Keratinocyte (primary cell): ENCODE measurements around the gene PPP1R18. TPM values are rescaled to one million over a fixed set of nuclear protein-coding genes. Genes with fewer than 3 reads are reported as not detected.

Experiments used
- DNase-seq: peaks from one replicate; pipeline ENCODE4 v3.0.0-alpha.2; 2011; ENCODE audit warnings: low read depth, missing footprints, low spot score
- FAIRE-seq: peaks from 2 replicates; lab custom pipeline; 2011; peaks lifted over from hg19 to GRCh38; lab: Jason Lieb, UNC
- H2AFZ ChIP-seq: 2 replicates; pipeline ENCODE4 v1.6.0; 2012; ENCODE audit warnings: low read length, control low read depth, inconsistent platforms; ENCODE audit not compliant: control insufficient read depth
- H3K27ac ChIP-seq: 2 replicates; pipeline ENCODE4 v1.5.1; 2011; ENCODE audit warnings: low read length; ENCODE audit not compliant: control insufficient read depth, insufficient read depth
- H3K27me3 ChIP-seq: 3 replicates; pipeline ENCODE4 v1.6.0; 2011; ENCODE audit warnings: low read length; ENCODE audit not compliant: control insufficient read depth, insufficient read depth; ENCODE audit errors: extremely low read depth
- H3K36me3 ChIP-seq, 2 experiments: 2 replicates in 1 of 2; 3 replicates in 1 of 2; pipeline ENCODE4 v1.5.1; 2011; ENCODE audit warnings: low read length in 2 of 2, mild to moderate bottlenecking in 1 of 2; ENCODE audit not compliant: control insufficient read depth in 2 of 2, insufficient read depth in 2 of 2; ENCODE audit errors: extremely low read depth in 1 of 2
- H3K4me1 ChIP-seq: 3 replicates; pipeline ENCODE4 v1.5.1; 2011; ENCODE audit warnings: low read length; ENCODE audit not compliant: control insufficient read depth, insufficient read depth; ENCODE audit errors: extremely low read depth
- H3K4me2 ChIP-seq: 3 replicates; pipeline ENCODE4 v1.6.0; 2011; ENCODE audit warnings: low read depth, low read length; ENCODE audit not compliant: control insufficient read depth, insufficient read depth; ENCODE audit errors: extremely low read depth
- H3K4me3 ChIP-seq, 3 experiments: fragments of 200-600 bp in 1 of 3; sonication (generic) in 1 of 3; 2 replicates in 2 of 3; 3 replicates in 1 of 3; pipeline ENCODE4 v1.5.1; 2011 to 2016; ENCODE audit warnings: low read length in 3 of 3, mild to moderate bottlenecking in 3 of 3, control low read depth in 2 of 3, inconsistent platforms in 1 of 3, low read depth in 1 of 3, mixed read lengths in 1 of 3, mixed run types in 1 of 3, moderate library complexity in 1 of 3; ENCODE audit not compliant: control insufficient read depth in 2 of 3, insufficient read depth in 2 of 3; ENCODE audit errors: extremely low read depth in 1 of 3
- H3K79me2 ChIP-seq: 2 replicates; pipeline ENCODE4 v1.6.0; 2012; ENCODE audit warnings: low read length; ENCODE audit not compliant: control insufficient read depth, insufficient read depth
- H3K9ac ChIP-seq: 3 replicates; pipeline ENCODE4 v1.6.0; 2011; ENCODE audit warnings: low read length; ENCODE audit not compliant: control insufficient read depth, insufficient read depth; ENCODE audit errors: extremely low read depth
- H3K9me1 ChIP-seq: 3 replicates; pipeline ENCODE4 v1.6.0; 2011; ENCODE audit warnings: low read length; ENCODE audit not compliant: control insufficient read depth, insufficient read depth; ENCODE audit errors: extremely low read depth
- H3K9me3 ChIP-seq: 2 replicates; pipeline ENCODE4 v1.5.1; 2012; ENCODE audit warnings: low read depth, low read length; ENCODE audit not compliant: control insufficient read depth
- H4K20me1 ChIP-seq: 3 replicates; pipeline ENCODE4 v1.6.0; 2011; ENCODE audit warnings: low read length; ENCODE audit not compliant: control insufficient read depth, insufficient read depth; ENCODE audit errors: extremely low read depth
- EZH2 ChIP-seq: IDR thresholded peaks from one replicate; pipeline ENCODE4 v1.6.1; 2012; ENCODE audit warnings: inconsistent platforms, mild to moderate bottlenecking, low read length, moderate library complexity
- dilution Hi-C: fragments of 300-500 bp; cut with MboI; formaldehyde crosslinking; loops from one replicate; pipeline ENCODE4 v1.7.0; 2020; ENCODE audit warnings: low sequenced_read_pairs; ENCODE audit not compliant: extremely low pct_ligation_motif_present
- polyA plus RNA-seq, 5 experiments: library from polyadenylated mRNA; depleted of rRNA in 3 of 5; stranded (reverse) in 3 of 5; stranded (forward) in 1 of 5; unstranded in 1 of 5; fragments of >200 nt; gene quantifications; 1 replicate in 1 of 5; 2 replicates in 3 of 5; 3 replicates in 1 of 5; pipeline versions ENCODE4 v1.2.1 to v1.2.3, GENCODE V29; 2011 to 2012; ENCODE audit warnings: missing spikeins in 2 of 5, low read depth in 1 of 5, low replicate concordance in 1 of 5
- TF ChIP-seq, protein P1 (sequence below), 3 experiments: IDR thresholded peaks in 1 of 3; conservative IDR thresholded peaks in 1 of 3; optimal IDR thresholded peaks in 1 of 3; 2 replicates in 2 of 3; 3 replicates in 1 of 3; pipeline versions ENCODE3 to v1.5.1; 2011; ENCODE audit warnings: low read length in 3 of 3, mild to moderate bottlenecking in 3 of 3, moderate library complexity in 2 of 3, control low read depth in 1 of 3, inconsistent platforms in 1 of 3; ENCODE audit not compliant: insufficient read depth in 2 of 3; ENCODE audit errors: extremely low read depth in 1 of 3

Gene PPP1R18
- polyA plus RNA-seq, 1 donor (not counting 4 experiments of a cell fraction or from before 2014, with no cell fraction given), result 88.9 TPM

GRCh38 chr6:30727920-30728553 lies 41.6 kb upstream of the PPP1R18 start:
- Histone ChIP-seq H3K4me1 (peaks cover 18% of the 10 kb centered on the region), H3K9ac (no peak overlapping the region), H3K27me3 (no peaks in the 10 kb centered on the region), H3K79me2 (peaks cover 20% of the 10 kb centered on the region), H3K4me3 (no peak overlapping the region), H3K4me2 (no peak overlapping the region), H4K20me1 (peaks cover 19% of the 10 kb centered on the region), H3K9me3 (no peaks in the 10 kb centered on the region), H3K9me1 (no peaks in the 10 kb centered on the region), H3K36me3 (peaks cover 9 to 21% of the 10 kb centered on the region in 2 experiments), H2AFZ (no peak overlapping the region), H3K27ac (no peak overlapping the region)
- no peak for FAIRE-seq
- TF ChIP-seq EZH2, result no peak
- TF ChIP-seq, protein P1, sequence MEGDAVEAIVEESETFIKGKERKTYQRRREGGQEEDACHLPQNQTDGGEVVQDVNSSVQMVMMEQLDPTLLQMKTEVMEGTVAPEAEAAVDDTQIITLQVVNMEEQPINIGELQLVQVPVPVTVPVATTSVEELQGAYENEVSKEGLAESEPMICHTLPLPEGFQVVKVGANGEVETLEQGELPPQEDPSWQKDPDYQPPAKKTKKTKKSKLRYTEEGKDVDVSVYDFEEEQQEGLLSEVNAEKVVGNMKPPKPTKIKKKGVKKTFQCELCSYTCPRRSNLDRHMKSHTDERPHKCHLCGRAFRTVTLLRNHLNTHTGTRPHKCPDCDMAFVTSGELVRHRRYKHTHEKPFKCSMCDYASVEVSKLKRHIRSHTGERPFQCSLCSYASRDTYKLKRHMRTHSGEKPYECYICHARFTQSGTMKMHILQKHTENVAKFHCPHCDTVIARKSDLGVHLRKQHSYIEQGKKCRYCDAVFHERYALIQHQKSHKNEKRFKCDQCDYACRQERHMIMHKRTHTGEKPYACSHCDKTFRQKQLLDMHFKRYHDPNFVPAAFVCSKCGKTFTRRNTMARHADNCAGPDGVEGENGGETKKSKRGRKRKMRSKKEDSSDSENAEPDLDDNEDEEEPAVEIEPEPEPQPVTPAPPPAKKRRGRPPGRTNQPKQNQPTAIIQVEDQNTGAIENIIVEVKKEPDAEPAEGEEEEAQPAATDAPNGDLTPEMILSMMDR (optimal IDR thresholded peaks at IDR 0.05 in 1 of 3, IDR thresholded peaks at IDR 0.05 in 1 of 3, conservative IDR thresholded peaks at IDR 0.05 in 1 of 3; ENCODE audit: extremely low read depth in 1 of 3, insufficient read depth in 2 of 3, low read length in 3 of 3), result no peak
- dilution Hi-C loops, result no loop called here
- DNase-seq, result no peak

GRCh38 chr6:30726506-30727413 lies 40.3 kb upstream of the PPP1R18 start:
- H3K9me1 ChIP-seq, result no peaks in the 10 kb centered on the region
- H3K4me1 ChIP-seq, result peaks cover 21% of the 10 kb centered on the region
- no peak overlapping the region for H3K4me2 ChIP-seq
- H4K20me1 ChIP-seq, result peaks cover 28% of the 10 kb centered on the region
- H3K27me3 ChIP-seq, result no peaks in the 10 kb centered on the region
- dilution Hi-C loops, result no loop called here
- no peak for DNase-seq
- H3K9me3 ChIP-seq, result no peaks in the 10 kb centered on the region
- no peak overlapping the region for H2AFZ ChIP-seq
- TF ChIP-seq, protein P1 (optimal IDR thresholded peaks at IDR 0.05 in 1 of 3, IDR thresholded peaks at IDR 0.05 in 1 of 3, conservative IDR thresholded peaks at IDR 0.05 in 1 of 3; ENCODE audit: extremely low read depth in 1 of 3, insufficient read depth in 2 of 3, low read length in 3 of 3), result no peak
- no peak for TF ChIP-seq EZH2
- no peak overlapping the region for H3K4me3 ChIP-seq
- peaks cover 10 to 27% of the 10 kb centered on the region in 2 experiments for H3K36me3 ChIP-seq
- H3K9ac ChIP-seq, result no peak overlapping the region
- no peak overlapping the region for H3K27ac ChIP-seq
- peaks cover 33% of the 10 kb centered on the region for H3K79me2 ChIP-seq
- no peak for FAIRE-seq
